ENCODE measurements around the gene FAM185A. TPM values are rescaled to one million over a fixed set of nuclear protein-coding genes. Genes with fewer than 3 reads are reported as not detected.
A peak's percentile ranks its signal among the peaks of the same experiment; 100 is the strongest.
"Not testable (repeated sequence)": the region's sequence is repeated elsewhere in the genome, so short reads cannot be mapped to it uniquely, and the experiment has no call there.

Gene FAM185A
- 10 to 100 TPM; 11.5 to 20.7 (median 14.6) TPM for total RNA-seq

DNA sequence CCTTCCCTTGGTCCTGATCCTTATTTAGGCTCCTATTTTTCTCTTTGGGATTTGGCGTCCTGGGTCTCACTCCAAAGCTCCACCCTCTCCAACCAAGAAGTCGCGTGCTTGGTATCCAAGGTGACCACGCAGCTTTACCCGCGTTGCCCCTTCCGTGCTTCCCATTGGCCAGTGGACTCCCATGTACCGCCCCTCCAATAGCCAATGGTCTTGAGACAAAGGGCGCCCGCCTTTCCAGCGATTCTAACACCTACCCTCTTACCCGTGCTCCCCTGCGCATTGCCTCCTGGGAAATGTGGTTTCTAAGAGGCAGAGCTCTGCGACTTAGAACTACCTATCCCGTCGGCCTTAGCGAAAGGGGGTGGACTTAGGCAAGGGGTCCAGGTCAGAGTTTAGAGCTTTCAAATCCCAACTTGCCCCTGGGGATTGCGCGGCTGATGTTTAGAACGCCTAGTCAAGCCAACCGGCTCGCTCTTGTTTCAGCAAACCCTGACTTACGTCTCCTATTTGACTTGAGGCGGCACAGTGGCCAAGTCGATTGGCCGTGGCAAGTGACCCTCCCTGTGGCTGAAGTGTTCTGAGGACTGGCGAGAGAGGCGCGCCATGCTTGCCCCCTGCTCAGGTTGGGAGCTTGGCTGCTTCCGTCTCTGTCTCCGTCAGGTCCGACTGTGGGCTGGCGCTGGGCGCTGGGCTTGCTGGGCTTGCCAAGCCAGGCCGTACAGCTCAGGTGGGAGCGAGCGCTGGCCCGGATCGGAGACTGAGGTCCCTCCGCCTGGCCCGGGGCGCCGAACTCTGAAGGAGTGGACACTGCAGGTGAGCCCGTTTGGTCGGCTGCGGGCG lies at the start of gene FAM185A:
TSS of gene FAM185A (plus strand) at position 395 of the 840 bp plus-strand sequence. CDS start at position 604, 209 bp downstream.
- peak within 1 kb of the TSS; percentile 66 for H3K4me3 ChIP-seq (ENCODE audit: low read depth, poor library complexity, severe bottlenecking)
- intact Hi-C loops (cut with DNase I; ENCODE audit: low total_unique reads) = not testable (repeated sequence)
- DNase-seq (ENCODE audit: low spot score in 2 of 2) = peak; percentile 99
- WGBS, 2 donors = 0 to 1% methylated on average over 24 to 26 of the region's 47 CpGs

DNA sequence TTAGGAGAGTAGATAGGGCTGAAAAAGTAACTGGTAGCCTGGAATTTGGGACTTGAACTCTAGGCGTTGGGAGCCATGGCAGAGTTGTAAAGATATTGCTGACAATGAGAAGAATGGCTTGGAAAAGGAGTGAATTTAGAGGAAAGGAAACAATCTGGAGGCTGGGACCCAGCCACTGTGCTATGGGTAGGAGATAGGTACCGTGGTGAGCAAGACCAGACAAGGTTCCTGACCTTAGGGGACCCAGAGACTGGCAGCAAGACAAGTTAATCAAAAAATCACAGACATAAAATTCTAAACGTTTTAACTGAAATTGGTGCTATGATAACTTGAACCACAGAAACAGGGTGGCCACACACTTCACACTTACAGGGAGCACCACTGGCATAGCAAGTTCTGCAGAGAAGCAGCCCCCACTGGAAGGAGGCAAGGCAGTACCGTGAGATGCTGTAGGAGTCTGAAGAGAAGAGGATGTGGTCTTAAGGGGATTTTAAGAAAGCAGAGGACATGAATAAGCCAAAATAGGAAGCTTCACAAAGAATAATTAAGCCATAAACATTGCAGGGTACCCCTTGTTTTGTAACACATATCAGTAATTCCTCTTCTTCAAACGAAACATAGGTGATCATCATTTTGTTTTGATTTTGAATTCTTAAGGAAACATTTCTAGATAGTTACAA lies 35.6 kb upstream of the FAM185A start:
- peak in 1 of 2 donors; percentile 56 for DNase-seq (ENCODE audit: low spot score in 2 of 2)
- intact Hi-C loops (cut with DNase I; ENCODE audit: low total_unique reads); H3K4me3 ChIP-seq (ENCODE audit: low read depth, poor library complexity, severe bottlenecking): not testable (repeated sequence)
- WGBS, 2 donors = 29 to 36% methylated on average over 5 of the region's 5 CpGs

DNA sequence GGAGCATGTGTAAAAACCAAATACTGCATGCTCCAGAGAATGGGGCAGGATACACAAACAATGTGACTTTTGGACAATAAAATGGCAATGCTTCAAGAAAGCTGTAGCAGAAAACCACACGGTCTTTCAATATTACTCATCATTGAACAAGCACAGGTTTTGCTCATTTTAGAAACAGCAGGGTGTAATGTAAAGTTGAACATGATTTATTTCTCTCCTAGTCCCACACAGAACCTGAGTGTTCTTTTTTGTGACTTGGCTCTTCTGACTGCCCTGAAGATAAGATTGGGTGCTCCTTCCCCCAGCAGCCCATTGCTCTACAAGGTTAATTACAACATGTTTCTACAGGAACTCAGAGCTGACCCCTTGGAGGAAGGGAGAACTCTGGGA lies 35.1 kb upstream of the FAM185A start:
- no CpG with 5 or more reads among the region's 1 CpG for WGBS, 2 donors
- intact Hi-C loops (cut with DNase I; ENCODE audit: low total_unique reads); DNase-seq (ENCODE audit: low spot score in 2 of 2); H3K4me3 ChIP-seq (ENCODE audit: low read depth, poor library complexity, severe bottlenecking): not testable (repeated sequence)

DNA sequence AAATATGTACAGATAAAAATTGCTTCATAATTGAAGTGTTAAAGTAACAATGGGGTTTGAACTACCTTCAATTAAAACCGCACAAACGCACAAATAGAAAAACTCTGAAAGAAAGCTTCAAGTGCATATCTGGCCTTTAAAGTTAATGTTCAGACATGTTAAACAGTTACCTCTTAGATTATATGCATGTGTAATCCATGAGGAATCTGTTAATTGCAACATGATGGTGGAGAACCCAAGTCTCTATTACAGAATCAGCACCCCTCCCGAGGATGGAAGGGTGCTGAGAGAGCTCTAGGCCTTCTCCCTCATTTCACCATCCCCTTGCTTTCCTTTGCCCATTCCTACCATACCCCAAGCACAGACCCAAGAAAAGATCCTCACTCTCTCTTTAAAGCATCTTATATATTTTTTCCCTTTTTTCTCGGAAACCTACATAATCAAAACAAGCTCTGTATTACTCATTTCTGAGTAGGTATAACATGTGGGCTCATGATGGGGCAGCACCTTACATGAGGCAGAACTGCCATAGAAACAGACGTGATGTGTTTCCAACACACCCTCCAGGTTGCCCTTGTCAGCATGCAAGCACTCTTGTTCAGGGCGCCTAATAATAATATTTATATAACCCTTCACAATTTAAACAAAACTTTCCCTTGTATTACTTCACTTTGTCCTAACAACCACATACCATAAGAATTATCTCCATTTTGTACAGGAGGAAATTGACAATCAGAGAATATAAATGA lies 33.9 kb upstream of the FAM185A start:
- WGBS, 2 donors = 49 to 65% methylated on average over 5 to 6 of the region's 6 CpGs
- DNase-seq (ENCODE audit: low spot score in 2 of 2); intact Hi-C loops (cut with DNase I; ENCODE audit: low total_unique reads); H3K4me3 ChIP-seq (ENCODE audit: low read depth, poor library complexity, severe bottlenecking): not testable (repeated sequence)

DNA sequence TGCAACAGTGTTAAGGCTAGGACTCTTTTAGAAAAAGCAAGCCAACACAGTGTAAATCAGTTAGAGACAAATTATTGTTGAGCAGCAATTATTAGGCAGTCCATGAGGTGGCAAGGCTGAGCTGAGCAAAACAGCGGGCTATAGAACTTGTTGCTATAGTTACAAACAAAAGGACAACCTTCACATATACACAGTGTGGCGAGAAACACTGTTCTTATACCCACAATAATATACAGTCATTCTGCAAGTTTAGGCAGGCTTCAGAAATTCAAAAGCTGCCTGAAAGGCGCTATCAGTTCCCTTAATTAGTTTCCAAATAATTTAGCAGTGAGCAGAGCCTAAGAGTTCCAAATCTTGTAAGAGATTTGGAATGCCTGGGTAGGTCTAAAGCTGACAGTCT lies 33.1 kb upstream of the FAM185A start:
- intact Hi-C loops (cut with DNase I; ENCODE audit: low total_unique reads); H3K4me3 ChIP-seq (ENCODE audit: low read depth, poor library complexity, severe bottlenecking); DNase-seq (ENCODE audit: low spot score in 2 of 2): not testable (repeated sequence)
- 20 to 25% methylated on average over 3 of the region's 3 CpGs for WGBS, 2 donors

DNA sequence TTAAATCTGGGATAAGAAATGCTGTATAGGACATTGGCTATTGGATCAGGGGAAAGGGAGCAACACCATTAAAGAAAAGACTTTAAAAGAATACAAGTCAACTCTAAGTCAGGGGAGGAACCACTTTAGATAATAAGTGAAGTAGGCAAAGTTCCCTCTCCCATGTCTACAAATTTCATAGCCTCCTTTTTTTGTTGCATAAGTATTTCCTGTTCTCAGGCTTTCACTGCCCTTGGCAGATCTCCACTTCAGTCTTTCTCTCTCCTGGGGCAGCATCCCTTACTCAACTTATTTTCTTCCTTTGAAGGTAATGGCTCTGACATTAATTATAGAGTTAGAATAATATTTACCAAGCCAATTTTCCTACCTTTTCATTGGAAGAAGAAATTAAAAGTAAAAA lies 30.3 kb upstream of the FAM185A start:
- intact Hi-C loops (cut with DNase I; ENCODE audit: low total_unique reads); H3K4me3 ChIP-seq (ENCODE audit: low read depth, poor library complexity, severe bottlenecking); DNase-seq (ENCODE audit: low spot score in 2 of 2): not testable (repeated sequence)

DNA sequence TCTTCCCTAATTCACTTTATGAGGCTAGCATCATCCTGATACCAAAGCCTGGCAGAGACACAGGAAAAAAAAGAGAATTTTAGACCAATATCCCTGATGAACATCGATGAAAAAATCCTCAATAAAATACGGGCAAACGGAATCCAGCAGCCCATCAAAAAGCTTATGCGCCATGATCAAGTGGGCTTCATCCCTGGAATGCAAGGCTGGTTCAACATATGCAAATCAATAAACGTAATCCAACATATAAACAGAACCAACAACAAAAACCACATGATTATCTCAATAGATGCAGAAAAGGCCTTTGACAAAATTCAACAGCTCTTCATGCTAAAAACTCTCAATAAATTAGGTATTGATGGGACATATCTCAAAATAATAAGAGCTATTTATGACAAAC lies 22.6 kb upstream of the FAM185A start:
- H3K4me3 ChIP-seq (ENCODE audit: low read depth, poor library complexity, severe bottlenecking); intact Hi-C loops (cut with DNase I; ENCODE audit: low total_unique reads); DNase-seq (ENCODE audit: low spot score in 2 of 2): not testable (repeated sequence)
- WGBS, 2 donors = 82 to 87% methylated on average over 5 of the region's 5 CpGs

DNA sequence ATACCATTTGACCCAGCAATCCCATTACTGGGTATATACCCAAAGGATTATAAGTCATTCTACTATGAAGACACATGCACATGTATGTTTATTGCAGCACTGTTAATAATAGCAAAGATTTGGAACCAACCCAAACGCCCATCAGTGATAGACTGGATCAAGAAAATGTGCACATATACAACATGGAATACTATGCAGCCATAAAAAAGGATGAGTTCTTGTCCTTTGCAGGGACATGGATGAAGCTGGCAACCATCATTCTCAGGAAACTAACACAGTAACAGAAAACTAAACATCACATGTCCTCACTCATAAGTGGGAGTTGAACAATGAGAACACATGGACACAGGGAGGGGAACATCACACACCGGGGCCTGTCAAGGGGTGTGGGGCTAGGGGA lies 19.1 kb upstream of the FAM185A start:
- H3K4me3 ChIP-seq (ENCODE audit: low read depth, poor library complexity, severe bottlenecking); intact Hi-C loops (cut with DNase I; ENCODE audit: low total_unique reads); DNase-seq (ENCODE audit: low spot score in 2 of 2): not testable (repeated sequence)
- WGBS, 2 donors = 83 to 84% methylated on average over 2 of the region's 2 CpGs

DNA sequence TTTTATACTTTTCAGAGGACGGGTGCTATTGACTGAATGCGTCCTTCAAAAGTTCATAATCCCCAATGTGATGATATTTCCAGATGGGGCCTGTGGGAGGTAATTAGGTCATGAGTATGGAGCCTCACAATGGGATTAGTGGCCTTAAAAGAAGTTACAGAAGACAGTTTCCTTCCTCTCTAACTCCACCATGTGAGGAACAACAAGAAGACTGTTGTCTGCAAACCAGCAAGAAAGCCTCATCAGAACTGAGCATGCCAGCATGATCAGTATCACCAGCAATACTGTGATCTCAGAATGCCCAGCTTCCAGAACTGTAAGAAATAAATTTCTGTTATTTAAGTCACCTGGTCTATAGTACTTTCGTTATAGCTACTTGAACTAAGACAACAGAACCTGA lies 18.4 kb upstream of the FAM185A start:
- intact Hi-C loops (cut with DNase I; ENCODE audit: low total_unique reads); DNase-seq (ENCODE audit: low spot score in 2 of 2); H3K4me3 ChIP-seq (ENCODE audit: low read depth, poor library complexity, severe bottlenecking): not testable (repeated sequence)
- WGBS, 2 donors = 80 to 86% methylated on average over 3 of the region's 3 CpGs

DNA sequence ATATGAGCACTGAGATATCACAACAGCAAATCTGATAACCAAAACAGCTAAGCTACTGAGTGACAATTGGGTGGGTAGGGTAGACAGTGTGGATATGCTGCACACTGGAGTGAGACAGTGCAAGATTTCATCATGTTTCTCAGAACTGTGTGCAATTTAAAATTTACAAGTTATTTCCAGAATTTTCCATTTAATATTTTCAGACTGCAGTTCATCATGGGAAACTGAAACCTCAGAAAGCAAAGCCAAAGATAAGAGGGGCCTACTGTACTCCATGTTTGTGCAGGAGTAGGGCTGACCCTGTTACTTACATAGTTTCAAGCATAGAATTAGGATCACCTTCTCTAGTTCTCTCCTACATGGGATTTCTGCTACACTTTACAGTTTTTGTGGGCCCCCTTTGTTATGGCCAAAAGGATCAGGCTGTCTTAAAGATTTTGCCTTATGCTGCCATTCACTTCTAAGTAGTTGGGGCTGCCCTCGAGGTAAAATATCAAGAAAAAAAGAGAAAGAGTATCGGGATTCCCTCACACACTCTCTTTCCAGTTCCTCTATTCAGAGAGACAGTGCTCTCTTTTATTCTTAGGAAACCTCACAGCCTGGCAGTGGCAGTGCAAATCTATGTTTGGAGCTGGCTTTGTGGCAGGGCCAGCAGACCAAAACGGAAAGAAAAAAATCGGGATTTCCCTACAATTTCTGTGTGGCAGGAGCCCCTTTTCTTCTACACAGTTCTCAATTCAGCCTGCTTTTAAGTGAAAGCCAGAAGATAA lies 6.6 kb upstream of the FAM185A start:
- intact Hi-C loops (cut with DNase I; ENCODE audit: low total_unique reads); DNase-seq (ENCODE audit: low spot score in 2 of 2); H3K4me3 ChIP-seq (ENCODE audit: low read depth, poor library complexity, severe bottlenecking): not testable (repeated sequence)
- WGBS, 2 donors = 31 to 53% methylated on average over 2 to 4 of the region's 4 CpGs

DNA sequence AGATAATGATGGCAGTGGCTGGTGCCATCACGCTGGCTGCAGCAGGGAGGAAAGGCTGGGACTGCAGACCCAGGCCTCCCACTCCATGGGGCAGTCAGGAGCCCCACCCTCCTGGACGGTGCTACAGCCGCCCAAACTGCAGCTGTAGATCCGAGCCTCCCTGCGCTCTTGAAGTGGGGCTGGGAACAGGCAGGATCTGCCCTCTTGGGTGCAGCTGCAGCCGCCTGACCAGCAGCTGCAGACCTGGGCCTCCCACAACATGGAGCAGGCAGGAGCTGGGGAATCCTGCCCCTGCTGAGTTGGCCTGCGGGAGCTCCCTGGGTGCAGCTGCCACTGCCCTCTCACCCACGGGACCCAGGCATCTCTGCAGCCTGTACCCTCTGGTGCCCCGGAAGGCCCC lies 4.9 kb upstream of the FAM185A start:
- intact Hi-C loops (cut with DNase I; ENCODE audit: low total_unique reads); DNase-seq (ENCODE audit: low spot score in 2 of 2); H3K4me3 ChIP-seq (ENCODE audit: low read depth, poor library complexity, severe bottlenecking): not testable (repeated sequence)
- WGBS, 2 donors = 80 to 81% methylated on average over 6 to 7 of the region's 9 CpGs

DNA sequence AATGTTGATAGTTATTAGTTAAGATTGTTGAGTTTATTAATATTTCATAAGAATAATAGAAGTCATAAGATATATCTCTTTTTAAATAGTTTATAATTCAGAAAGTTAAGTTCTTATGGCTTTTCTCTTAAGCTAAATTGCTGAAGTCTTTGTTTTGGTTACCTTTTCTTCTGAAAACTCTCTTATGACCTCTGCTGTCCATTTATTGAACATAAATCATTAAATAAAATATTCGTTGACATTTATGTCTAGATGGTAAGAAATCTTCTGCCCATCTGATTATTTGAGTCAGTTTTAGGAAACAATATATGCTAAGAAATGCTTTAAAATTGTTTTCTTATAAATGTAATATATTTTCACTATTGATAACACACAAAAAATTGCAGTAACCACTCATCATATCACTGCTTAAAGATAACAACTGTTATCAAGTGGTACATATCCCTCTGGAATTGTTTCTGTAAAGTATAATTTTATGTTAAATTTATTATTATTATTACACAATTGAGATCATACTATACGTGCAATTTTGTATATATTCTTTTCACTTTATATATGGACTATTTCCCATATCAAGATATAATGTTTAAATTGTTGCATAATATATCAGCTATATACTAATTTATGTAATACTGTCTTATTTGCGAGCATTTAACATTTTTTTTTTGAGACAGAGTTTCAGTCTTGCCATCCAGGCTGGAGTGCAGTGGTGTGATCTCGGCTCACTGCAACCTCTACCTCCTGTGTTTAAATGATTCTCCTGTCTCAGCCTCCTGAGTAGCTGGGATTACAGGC lies 3.1 kb upstream of the FAM185A start:
- intact Hi-C loops (cut with DNase I; ENCODE audit: low total_unique reads); DNase-seq (ENCODE audit: low spot score in 2 of 2): not testable (repeated sequence)
- 63% methylated on average over 4 of the region's 4 CpGs for WGBS, 2 donors

DNA sequence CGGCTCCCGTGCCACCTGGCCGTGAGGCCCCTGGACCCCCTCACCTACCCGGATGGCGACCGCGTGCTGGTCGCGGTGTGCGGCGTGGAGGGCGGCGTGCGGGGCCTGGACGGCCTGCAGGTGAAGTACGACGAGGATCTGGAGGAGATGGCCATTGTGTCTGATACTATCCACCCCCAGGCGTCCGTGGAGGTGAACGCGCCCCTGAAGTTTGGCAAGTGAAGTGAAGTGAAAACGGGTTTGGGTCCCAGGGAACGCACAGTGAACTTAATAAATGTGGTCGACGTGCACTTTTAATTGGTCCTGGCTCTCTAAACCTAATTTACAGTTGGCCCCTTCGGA lies 617 bp downstream of the FAM185A start:
- intact Hi-C loops (cut with DNase I; ENCODE audit: low total_unique reads); DNase-seq (ENCODE audit: low spot score in 2 of 2): not testable (repeated sequence)
- WGBS, 2 donors = 9 to 11% methylated on average over 8 to 9 of the region's 26 CpGs
- peak overlapping the region; percentile 66 for H3K4me3 ChIP-seq (ENCODE audit: low read depth, poor library complexity, severe bottlenecking)

More for the DNA sequence above, 3.1 kb upstream of the FAM185A start:
- H3K4me3 ChIP-seq (ENCODE audit: low read depth, poor library complexity, severe bottlenecking) = not testable (repeated sequence)

DNA sequence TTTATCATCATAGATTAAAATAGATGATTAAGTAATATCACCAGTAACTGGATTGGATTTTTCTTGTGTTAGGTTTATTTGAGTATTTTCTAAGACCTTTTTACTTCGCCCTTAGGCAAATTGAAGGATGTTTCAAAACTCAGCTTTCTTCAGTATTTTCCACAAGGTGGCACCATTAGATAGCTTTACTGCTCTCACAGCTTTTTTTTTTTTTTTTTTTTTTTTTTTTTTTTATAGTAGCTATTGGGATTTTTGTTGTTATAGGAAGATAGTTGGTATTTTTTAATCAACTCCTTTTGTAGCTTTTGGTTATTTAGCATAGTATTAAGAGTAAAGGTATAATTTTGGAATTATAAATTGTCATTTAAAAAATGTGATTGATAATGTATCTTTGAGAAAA lies 9.4 kb downstream of the FAM185A start:
- DNase-seq (ENCODE audit: low spot score in 2 of 2); H3K4me3 ChIP-seq (ENCODE audit: low read depth, poor library complexity, severe bottlenecking); intact Hi-C loops (cut with DNase I; ENCODE audit: low total_unique reads): not testable (repeated sequence)
- WGBS, 2 donors = 53 to 60% methylated on average over 1 of the region's 1 CpG
